Muscle of arm (tissue), 12 donors: Measurements from ENCODE around the gene ZNF425. TPM values are rescaled to one million over a fixed set of nuclear protein-coding genes. Genes with fewer than 3 reads are reported as not detected.
"Not testable (repeated sequence)": the region's sequence is repeated elsewhere in the genome, so short reads cannot be mapped to it uniquely, and the experiment has no call there.

Experiments
- DNase-seq: peaks from one replicate; pipeline ENCODE4 v3.0.0-alpha.2; 2013
- polyA plus RNA-seq, 12 donors: library from polyadenylated mRNA; unstranded; fragments of 120-200 nt; gene quantifications; one replicate each; pipeline ENCODE4 v1.2.1, GENCODE V29; 2013; ENCODE audit not compliant: insufficient read length in 12 of 12

ZNF425 gene
- polyA plus RNA-seq, 12 donors: 3.7 to 5.7 (median 4.1) TPM; not detected in 1

DNA sequence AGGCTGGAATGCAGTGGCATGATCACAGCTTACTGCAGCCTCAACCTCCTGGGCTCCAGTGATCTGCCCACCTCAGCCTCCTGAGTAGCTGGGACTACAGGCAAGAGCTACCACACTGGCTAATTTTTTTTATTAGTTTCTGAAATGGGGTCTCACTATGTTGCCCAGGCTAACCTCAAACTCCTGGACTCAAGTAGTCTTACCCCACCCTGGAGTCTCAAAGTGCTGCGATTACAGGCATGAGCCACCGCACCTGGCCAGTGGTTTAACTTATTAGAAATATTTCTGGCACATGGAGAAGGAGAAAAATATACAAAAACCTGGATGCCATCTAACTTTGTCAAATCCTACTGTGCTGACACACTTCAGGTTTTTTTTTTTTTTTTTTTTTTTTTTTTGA is 50.8 kb downstream of the ZNF425 start:
- no peak for DNase-seq

DNA sequence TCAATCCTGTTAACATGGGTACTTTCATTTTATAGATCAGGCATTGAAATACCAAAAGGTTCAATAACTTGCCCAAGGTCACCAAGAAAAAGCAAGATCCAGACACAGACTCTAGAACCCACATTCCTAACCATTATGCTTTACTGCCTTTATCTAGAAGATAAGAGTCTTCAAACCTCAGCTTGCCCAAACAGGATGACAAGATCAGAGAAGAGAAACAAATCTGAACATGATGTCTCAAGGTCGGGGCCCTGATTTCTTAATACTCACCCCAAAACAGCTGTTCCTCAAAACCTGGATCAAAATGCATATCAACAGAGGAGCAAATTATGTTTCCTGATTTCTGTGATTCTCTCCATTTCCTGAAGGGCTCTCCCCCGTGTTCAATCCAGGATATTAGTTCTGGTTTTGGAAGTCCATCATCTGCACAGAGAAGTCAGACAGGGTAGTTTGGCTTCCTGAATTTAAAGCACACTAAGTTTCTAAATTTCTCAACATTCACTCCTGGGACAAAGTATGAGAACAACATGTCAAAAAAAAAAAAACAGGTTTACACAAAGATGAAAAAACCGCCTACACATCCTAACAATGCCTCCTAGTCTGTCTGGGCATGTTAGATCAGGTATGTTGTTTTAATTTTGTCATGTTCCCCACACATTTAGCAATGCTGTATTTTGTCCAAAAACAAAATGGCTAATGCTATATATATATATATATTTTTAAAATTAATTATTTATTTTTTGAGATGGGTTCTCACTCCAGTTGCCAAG is 51.8 kb downstream of the ZNF425 start:
- DNase-seq: no peak

DNA sequence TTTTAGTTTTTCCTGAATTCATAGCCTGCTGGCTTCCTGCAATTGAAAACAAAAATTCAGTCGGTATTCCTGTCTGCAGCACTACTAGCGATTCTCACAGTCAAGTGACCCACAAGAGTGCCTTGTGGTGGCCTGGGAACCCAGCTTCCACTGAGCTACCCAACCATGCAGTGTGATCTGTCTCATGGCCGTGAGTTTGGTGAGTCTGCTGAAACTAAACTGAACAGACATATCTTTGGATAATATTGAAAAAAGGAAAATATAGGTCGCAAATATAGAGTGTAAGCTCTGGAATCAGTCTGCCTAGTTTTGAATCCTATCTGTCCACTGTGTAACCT is 53.7 kb downstream of the ZNF425 start:
- DNase-seq: no peak

DNA sequence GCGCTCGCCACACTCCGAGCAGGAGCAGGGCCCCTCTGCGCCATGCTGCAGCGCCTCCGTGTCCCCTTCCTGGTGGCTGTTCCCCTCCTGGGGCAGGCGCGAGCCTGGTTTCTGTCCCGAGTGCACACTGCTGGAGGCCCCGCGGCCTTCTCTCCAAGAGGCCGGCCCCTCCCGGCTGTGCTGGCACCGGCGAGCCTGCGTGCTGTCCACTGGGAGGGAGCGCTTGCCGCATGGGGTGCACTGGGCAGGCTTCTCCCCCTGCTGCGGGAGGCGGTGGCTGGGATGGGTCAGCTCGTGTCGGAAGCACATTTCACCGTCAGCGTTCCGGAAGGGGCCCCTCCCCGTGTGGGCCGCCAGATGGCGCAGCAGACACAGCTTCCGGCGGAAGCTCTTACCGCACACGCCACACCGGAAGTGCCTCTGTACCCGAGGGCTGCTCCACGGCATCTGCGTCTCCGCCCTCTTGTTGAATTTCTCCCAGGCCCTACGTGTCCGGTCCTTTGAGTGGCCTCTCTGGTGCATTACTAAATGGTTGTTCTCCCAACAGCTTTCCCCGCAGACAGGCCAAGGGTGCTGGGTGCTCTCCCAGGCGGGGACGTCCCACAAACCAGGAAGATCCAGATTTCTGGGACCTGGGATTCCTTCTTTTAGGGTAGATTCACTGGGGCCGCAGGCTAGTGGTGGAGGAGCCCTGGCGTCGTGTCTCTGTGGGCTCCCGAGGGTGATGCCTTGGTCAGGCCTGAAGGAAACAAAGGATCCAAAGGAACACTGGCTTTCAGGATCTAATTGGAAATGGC is 54.3 kb downstream of the ZNF425 start:
- no peak for DNase-seq

DNA sequence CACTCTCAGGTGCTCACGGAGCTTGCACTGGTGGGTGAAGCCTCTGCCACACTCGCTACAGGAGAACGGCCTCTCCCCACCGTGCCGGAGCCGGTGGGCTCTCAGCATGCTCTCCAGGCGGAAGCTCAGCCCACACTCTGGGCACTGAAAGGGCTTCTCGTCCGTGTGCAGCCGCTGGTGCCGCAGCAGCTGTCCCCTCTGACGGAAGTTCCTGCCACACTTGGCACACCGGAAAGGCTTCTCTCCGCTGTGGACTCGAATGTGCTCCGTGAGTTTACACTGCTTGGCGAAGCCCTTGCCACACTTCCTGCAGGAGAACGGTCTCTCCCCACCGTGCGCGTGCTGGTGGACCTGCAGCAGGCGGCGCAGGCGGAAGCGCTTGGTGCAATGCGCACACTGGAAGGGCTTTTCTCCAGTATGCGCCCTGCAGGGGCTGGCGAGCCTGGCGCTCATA is 54.9 kb downstream of the ZNF425 start:
- no peak for DNase-seq

DNA sequence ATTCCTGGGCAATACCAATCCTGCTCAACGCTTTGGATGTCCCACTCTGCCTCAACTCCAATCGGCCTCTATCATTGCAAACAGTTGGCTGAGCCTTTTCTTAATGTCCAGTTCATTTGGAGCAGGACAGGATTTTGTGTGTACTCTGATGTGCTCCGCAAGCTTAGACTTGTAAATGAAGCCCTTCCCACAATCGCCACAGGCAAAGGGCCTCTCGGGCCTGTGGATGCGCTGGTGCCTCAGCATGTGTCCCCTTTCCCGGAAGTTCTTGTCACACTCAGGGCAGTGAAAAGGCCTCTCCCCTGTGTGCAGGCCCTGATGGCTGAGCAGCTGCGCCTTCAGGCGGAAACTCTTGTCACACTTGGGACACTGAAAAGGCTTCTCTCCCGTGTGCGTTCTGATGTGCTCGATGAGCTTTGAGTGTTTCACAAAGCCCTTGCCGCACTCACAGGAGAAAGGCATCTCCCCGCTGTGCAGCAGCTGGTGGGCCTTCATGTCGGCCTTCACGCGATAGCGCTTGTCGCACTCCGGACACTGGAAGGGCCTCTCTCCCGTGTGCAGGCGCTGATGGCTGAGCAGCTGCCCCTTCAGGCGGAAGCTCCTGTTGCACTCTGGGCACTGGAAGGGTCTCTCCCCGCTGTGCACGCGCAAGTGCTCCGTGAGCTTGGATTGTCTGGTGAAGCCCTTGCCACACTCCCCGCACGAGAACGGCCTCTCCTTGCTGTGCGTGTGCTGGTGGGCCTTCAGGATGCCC is 55.6 kb downstream of the ZNF425 start:
- DNase-seq: no peak

DNA sequence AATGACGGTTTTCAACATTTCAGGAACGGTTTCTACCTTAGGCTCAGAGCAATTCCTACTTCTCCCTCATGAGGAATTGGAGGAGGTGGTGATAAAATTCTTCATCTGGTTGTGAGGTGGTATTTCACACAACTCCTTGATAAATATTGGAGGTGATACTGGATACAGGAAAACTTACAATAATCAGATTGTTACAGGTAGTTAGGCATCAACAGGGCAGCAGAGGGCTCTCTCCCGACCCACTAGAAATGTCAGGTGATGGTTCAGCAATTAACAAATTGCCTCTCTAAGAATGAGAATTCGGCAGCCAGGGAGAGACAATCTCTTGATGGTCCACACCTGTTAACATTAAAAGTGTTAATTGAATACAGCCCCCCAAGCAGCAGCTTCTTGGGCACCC is 58.3 kb downstream of the ZNF425 start:
- DNase-seq: no peak

DNA sequence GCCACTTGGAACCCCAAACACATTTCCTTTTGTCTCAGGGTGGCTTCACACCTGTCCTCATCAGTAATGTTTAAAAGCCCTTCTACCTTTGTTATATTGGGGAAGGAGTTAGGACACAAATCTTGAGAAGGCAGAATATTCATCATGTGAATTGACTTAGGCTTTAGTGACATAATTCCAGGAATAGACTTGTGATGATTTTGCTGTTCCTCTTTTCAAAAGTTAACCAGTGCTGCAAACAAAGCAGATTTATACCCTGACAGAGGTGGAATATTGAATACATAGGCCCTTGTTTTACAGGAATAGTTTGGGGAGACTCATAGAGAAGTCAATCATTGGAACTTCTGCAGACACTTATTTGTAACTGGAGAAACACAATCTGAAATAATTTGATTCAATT is 62.6 kb downstream of the ZNF425 start:
- DNase-seq: no peak

DNA sequence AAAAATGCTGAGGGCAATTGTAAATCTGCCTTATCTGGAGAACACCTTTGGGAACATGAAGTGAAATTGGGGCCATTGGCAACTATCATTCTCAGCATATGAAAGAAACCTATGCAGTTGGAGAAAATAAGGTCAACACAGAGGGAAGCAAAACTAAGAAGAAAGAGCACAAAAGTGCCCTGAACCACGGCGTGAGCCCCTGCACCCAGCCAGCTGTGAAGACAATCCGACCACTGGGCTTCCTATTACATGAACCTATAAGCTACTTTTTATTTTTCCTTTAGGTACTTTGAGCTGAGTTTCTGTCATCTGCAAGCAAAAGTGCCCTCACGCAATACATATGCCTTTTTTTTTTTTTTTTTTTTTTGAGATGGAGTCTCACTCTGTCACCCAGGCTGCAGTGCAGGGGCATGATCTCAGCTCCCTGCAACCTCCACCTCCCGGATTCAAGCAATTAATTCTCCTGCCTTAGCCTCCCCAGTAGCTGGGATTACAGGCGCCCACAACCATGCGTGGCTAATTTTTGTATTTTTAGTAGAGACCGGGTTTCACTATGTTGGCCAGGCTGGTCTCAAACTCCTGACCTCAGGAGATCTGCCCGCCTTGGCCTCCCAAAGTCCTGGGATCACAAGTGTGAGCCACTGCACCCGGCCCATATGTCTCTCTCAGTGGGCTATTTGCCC is 63.8 kb downstream of the ZNF425 start:
- not testable (repeated sequence) for DNase-seq

DNA sequence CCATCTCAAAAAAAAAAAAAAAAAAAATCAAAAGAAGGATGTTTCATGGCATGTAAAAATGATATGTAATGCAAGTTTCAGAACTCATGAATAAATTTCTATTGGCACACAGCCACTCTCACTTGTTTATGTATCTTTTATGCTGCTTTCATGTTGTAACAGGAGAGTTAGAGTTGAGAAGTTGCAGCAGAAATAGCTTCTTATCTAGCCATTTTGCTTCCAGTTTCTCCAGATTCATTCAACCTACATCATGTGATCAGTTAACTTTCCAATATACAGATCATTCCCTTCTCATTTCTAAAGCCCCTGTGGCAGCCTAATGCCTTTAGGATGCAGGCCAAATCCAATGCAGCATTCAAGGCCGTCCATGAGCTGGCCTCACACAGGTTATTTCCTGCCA is 66.0 kb downstream of the ZNF425 start:
- DNase-seq: no peak

DNA sequence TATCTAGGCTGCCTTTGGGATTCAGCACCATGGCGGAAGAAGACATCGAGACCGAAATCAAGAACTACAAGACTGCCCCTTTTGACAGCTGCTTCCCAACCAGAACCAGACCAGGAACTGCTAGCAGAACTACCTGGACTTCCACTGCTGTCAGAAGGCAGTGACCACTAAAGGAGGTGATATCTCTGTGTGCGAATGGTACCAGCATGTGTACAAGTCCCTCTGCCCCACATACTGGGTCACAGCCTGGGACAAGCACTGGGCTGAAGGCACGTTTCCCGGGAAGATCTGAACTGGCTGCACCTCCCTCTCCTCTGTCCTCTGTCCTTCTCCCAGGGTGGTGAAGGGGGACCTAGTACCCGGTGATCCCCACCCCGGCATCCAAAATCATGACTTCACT is 72.2 kb downstream of the ZNF425 start:
- DNase-seq: no peak

DNA sequence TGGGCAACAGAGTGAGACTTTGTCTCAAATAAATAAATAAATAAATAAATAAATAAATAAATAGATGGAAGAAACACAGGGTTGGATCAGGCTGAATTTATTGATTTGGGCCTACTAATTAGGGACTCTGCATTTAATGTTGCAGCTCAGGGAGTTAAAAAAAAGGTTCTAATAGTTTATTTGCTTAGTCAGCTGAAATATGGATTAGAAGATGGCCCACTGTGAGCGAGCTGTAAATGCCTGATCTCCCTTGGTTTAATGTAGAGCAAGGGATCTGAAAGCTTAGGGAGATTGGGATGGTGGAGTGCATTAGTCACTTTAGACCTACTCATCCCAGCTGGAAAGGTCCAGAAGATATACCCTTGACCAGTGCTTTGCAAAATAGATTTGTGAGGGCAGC is 72.7 kb downstream of the ZNF425 start:
- DNase-seq: no peak

Other genes with a start within 250 kb of the ZNF425 start
- gene EZH2, start 242.0 kb downstream of the ZNF425 start, polyA plus RNA-seq: 10 to 100 TPM in 11 of 12 donors, not detected in 1; 15.3 to 44.6 (median 26.0) TPM
- 10 to 100 TPM in 11 of 12 donors, not detected in 1; 56.5 to 91.6 (median 73.8) TPM for gene PDIA4, start 97.8 kb downstream of the ZNF425 start, polyA plus RNA-seq
- gene ZNF786, start 35.6 kb downstream of the ZNF425 start, polyA plus RNA-seq: 1 to 10 TPM in 10 of 12 donors, not detected in 2; 3.2 to 6.8 (median 4.4) TPM
- gene ZNF398, start 21.1 kb upstream of the ZNF425 start, polyA plus RNA-seq: 10 to 100 TPM in 2 of 12 donors, 1 to 10 TPM in 9, not detected in 1; 4.0 to 12.9 (median 9.1) TPM
- gene ZNF282, start 69.2 kb upstream of the ZNF425 start, polyA plus RNA-seq: 10 to 100 TPM in 11 of 12 donors, not detected in 1; 13.7 to 22.1 (median 18.9) TPM
- 10 to 100 TPM in 4 of 12 donors, 1 to 10 TPM in 7, not detected in 1; 7.4 to 11.3 (median 9.3) TPM for gene ZNF212, start 113.3 kb upstream of the ZNF425 start, polyA plus RNA-seq
- gene ZNF783, start 135.9 kb upstream of the ZNF425 start, polyA plus RNA-seq: 10 to 100 TPM in 10 of 12 donors, 1 to 10 TPM in 1, not detected in 1; 9.3 to 28.5 (median 11.9) TPM